ENCODE results near the gene RNF217. TPM values are rescaled to one million over a fixed set of nuclear protein-coding genes. Genes with fewer than 3 reads are reported as not detected.
A peak's percentile ranks its signal among the peaks of the same experiment; 100 is the strongest.

RNF217 gene
- total and polyA plus RNA-seq, 8 donors = 1.9 to 32.7 (median 11.2) TPM

DNA sequence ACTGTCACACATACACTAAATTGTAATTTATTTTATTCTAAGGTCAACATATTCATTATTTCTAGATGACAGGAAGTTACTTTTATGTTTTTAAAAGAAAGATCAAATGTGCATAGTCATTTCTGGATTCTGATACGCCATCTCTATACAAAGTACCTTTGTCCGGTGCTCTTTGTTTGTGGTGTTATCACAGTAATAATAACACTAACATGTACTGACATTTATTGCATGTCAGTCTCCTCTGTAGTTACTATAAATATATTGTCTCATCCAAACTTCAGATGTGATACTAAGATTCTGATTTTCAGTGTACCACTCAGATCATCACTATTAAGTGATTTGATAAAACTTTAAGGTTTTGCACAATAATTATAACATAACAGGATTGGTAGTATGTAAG, 101.1 kb downstream of the RNF217 start:
- H3K9me3 ChIP-seq = no peaks in the 10 kb centered on the region
- no peaks in the 10 kb centered on the region for H3K27me3 ChIP-seq
- intact Hi-C loops (cut with DNase I; ENCODE audit: low total_unique reads) = no loop called here
- TF ChIP-seq, protein P1, sequence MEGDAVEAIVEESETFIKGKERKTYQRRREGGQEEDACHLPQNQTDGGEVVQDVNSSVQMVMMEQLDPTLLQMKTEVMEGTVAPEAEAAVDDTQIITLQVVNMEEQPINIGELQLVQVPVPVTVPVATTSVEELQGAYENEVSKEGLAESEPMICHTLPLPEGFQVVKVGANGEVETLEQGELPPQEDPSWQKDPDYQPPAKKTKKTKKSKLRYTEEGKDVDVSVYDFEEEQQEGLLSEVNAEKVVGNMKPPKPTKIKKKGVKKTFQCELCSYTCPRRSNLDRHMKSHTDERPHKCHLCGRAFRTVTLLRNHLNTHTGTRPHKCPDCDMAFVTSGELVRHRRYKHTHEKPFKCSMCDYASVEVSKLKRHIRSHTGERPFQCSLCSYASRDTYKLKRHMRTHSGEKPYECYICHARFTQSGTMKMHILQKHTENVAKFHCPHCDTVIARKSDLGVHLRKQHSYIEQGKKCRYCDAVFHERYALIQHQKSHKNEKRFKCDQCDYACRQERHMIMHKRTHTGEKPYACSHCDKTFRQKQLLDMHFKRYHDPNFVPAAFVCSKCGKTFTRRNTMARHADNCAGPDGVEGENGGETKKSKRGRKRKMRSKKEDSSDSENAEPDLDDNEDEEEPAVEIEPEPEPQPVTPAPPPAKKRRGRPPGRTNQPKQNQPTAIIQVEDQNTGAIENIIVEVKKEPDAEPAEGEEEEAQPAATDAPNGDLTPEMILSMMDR (IDR thresholded peaks at IDR 0.05) = no peak
- no peak for TF ChIP-seq POLR2AphosphoS5 (IDR thresholded peaks at IDR 0.05)
- TF ChIP-seq POLR2A (IDR thresholded peaks at IDR 0.05) = no peak
- no peak for TF ChIP-seq EP300 (IDR thresholded peaks at IDR 0.05)
- H3K27ac ChIP-seq = no peak overlapping the region
- no peak for DNase-seq
- WGBS, 5 donors = 72 to 89% (median 88%) methylated on average over 2 of the region's 2 CpGs
- H3K4me3 ChIP-seq = no peak overlapping the region
- H3K36me3 ChIP-seq = peaks cover 0 to 8% (median 6%) of the 10 kb centered on the region in 4 donors
- peaks cover 0 to 5% (median 0%) of the 10 kb centered on the region in 4 donors for H3K4me1 ChIP-seq

DNA sequence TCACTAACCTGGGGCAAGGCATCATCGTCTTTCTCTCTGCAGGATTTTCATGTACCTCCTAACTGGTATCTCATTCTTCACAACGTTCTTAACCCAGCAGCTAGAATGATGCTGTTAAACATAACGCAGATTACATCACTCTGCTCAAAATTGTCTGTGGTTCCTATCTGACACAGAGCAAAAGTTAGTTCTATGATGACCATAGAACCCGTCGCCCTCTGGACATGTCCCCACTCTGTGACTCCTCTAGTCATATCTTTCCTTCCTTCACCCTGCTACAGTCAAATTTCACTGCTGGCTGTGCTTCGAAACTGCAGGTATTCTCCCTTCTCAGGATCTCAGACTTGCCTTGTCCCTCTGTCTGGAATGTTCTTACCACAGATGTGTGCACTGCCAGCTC, 103.9 kb downstream of the RNF217 start:
- Histone ChIP-seq H3K9me3 (no peaks in the 10 kb centered on the region), H3K4me1 (no peaks in the 10 kb centered on the region), H3K4me3 (no peak overlapping the region), H3K27ac (no peak overlapping the region), H3K27me3 (no peaks in the 10 kb centered on the region), H3K36me3 (peaks cover 0 to 8% (median 6%) of the 10 kb centered on the region in 4 donors)
- intact Hi-C loops (cut with DNase I; ENCODE audit: low total_unique reads) = no loop called here
- no peak for DNase-seq
- no peak for TF ChIP-seq POLR2A (IDR thresholded peaks at IDR 0.05)
- no peak for TF ChIP-seq EP300 (IDR thresholded peaks at IDR 0.05)
- TF ChIP-seq, protein P1 (IDR thresholded peaks at IDR 0.05) = no peak
- TF ChIP-seq POLR2AphosphoS5 (IDR thresholded peaks at IDR 0.05) = no peak
- WGBS, 5 donors = 89 to 94% (median 92%) methylated on average over 6 of the region's 6 CpGs

DNA sequence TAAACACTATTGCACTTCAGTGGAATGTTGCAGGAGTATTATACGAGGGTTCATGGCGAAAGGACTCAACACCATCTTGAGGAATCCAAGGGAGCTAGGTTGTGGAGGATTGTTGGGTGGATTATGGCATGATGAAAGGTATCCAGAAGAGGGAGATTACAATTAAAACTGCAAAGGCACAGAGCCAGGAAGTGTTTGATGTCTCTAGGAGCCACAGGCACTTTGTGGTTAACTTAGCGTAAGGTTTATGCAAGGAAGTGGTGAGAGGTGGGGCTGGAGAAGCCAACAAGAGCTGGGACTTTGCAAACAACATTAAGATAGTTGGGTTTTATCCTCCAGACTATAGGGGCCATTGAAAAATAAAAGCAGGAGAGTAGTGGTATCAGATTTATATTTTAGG, 104.7 kb downstream of the RNF217 start:
- TF ChIP-seq POLR2AphosphoS5 (IDR thresholded peaks at IDR 0.05) (no peak), POLR2A (IDR thresholded peaks at IDR 0.05) (no peak), EP300 (IDR thresholded peaks at IDR 0.05) (no peak)
- TF ChIP-seq, protein P1 (IDR thresholded peaks at IDR 0.05) = no peak
- Histone ChIP-seq H3K4me3 (no peak overlapping the region), H3K9me3 (no peaks in the 10 kb centered on the region), H3K27me3 (no peaks in the 10 kb centered on the region), H3K36me3 (peaks cover 0 to 8% (median 6%) of the 10 kb centered on the region in 4 donors), H3K27ac (no peak overlapping the region), H3K4me1 (no peaks in the 10 kb centered on the region)
- peak in 1 of 2 donors; percentile 31 for DNase-seq
- 80 to 88% (median 82%) methylated on average over 3 of the region's 3 CpGs for WGBS, 5 donors
- intact Hi-C loops (cut with DNase I; ENCODE audit: low total_unique reads) = no loop called here

DNA sequence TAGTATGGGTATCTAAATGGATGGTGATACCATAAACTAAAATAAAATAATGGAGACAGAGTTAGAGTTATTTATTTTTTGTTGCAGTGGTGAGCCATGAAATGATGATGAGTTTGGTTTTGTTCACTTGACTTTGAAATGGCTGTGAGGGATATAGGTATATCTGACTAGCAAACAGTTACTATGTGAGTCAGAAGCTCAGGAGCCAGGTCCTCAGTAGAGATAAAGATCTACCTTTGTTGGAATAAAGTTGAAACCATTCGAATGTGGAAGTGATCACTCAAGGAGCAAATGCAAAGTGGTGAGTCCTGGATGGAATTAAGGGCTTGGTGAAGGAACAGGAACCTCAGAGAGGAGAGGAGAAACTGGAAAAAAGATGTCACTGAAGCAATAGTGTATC, 105.3 kb downstream of the RNF217 start:
- no peak for TF ChIP-seq POLR2AphosphoS5 (IDR thresholded peaks at IDR 0.05)
- TF ChIP-seq EP300 (IDR thresholded peaks at IDR 0.05) = no peak
- Histone ChIP-seq H3K4me3 (no peak overlapping the region), H3K36me3 (peaks cover 0 to 8% (median 6%) of the 10 kb centered on the region in 4 donors), H3K9me3 (no peaks in the 10 kb centered on the region), H3K27ac (no peak overlapping the region), H3K27me3 (no peaks in the 10 kb centered on the region), H3K4me1 (no peaks in the 10 kb centered on the region)
- WGBS, 5 donors = 53 to 86% (median 68%) methylated on average over 1 of the region's 1 CpG
- no peak for DNase-seq
- intact Hi-C loops (cut with DNase I; ENCODE audit: low total_unique reads) = no loop called here

DNA sequence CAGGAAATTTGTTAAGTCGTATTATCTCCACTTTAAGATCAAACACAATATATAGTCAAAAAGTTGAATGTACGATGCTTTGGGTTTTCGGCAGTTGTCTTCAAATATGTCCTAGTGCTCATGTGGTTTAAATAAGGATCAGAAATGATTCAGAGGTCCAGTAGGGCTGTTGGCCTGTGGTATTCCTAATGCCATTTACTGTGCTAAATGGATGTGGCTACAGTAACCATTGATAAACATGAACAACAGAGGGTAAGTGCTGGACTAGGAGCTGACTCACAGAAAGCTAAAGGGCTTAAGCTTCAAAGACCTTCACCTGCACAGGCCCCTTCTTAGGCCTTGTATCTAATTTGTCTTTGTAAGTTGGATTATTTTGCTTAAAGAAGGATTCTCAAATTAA, 110.8 kb downstream of the RNF217 start:
- 91 to 97% (median 96%) methylated on average over 3 of the region's 3 CpGs for WGBS, 5 donors

More for the DNA sequence above, 110.8 kb downstream of the RNF217 start:
- Histone ChIP-seq H3K4me3 (no peak overlapping the region), H3K36me3 (peaks cover 0 to 14% (median 12%) of the 10 kb centered on the region in 4 donors), H3K4me1 (no peaks in the 10 kb centered on the region), H3K9me3 (no peaks in the 10 kb centered on the region), H3K27ac (no peak overlapping the region), H3K27me3 (no peaks in the 10 kb centered on the region)
- no peak for DNase-seq
- TF ChIP-seq POLR2AphosphoS5 (IDR thresholded peaks at IDR 0.05) (no peak), POLR2A (IDR thresholded peaks at IDR 0.05) (no peak)
- intact Hi-C loops (cut with DNase I; ENCODE audit: low total_unique reads) = no loop called here
